Type B pancreatic cell (in vitro differentiated cells): ENCODE data around the gene RNF151. TPM values are rescaled to one million over a fixed set of nuclear protein-coding genes. Genes with fewer than 3 reads are reported as not detected.

Experiments
- total RNA-seq: library from RNA; stranded (reverse); gene quantifications from 2 replicates; pipeline ENCODE4 v1.2.1, GENCODE V29; 2021; ENCODE audit warnings: low replicate concordance

Gene RNF151
- total RNA-seq, 1 donor from 2014 or later: not detected

Other genes with a start within 250 kb of the RNF151 start
- 54.0 and 55.9 TPM in 2 replicates for gene NME3, start 195.3 kb upstream of the RNF151 start, total RNA-seq
- gene EME2, start 194.0 kb upstream of the RNF151 start, total RNA-seq: 26.9 and 35.9 TPM in 2 replicates
- gene MRPS34, start 193.7 kb upstream of the RNF151 start, total RNA-seq: 95.5 and 97.9 TPM in 2 replicates
- 51.2 and 71.3 TPM in 2 replicates for gene SPSB3, start 184.3 kb upstream of the RNF151 start, total RNA-seq
- gene NUBP2, start 183.9 kb upstream of the RNF151 start, total RNA-seq: 54.5 and 66.6 TPM in 2 replicates
- gene IGFALS, start 173.2 kb upstream of the RNF151 start, total RNA-seq: 0.17 and 0.59 TPM in 2 replicates
- gene HAGH, start 140.0 kb upstream of the RNF151 start, total RNA-seq: 32.0 and 36.7 TPM in 2 replicates
- 33.2 and 41.1 TPM in 2 replicates for gene FAHD1, start 139.7 kb upstream of the RNF151 start, total RNA-seq
- not detected in 2 replicates for gene MEIOB, start 94.7 kb upstream of the RNF151 start, total RNA-seq
- gene HS3ST6, start 48.4 kb upstream of the RNF151 start, total RNA-seq: 1.3 and 5.6 TPM in 2 replicates
- 34.8 and 37.7 TPM in 2 replicates for gene MSRB1, start 23.7 kb upstream of the RNF151 start, total RNA-seq
- not detected in 2 replicates for gene RPL3L, start 12.2 kb upstream of the RNF151 start, total RNA-seq
- gene NDUFB10, start 7.3 kb upstream of the RNF151 start, total RNA-seq: 122 and 130 TPM in 2 replicates
- 3,017 and 3,035 TPM in 2 replicates for gene RPS2, start 2.0 kb upstream of the RNF151 start, total RNA-seq
- 37.0 and 40.0 TPM in 2 replicates for gene TBL3, start 5.2 kb downstream of the RNF151 start, total RNA-seq
- 0.63 and 2.0 TPM in 2 replicates for gene NOXO1, start 14.6 kb downstream of the RNF151 start, total RNA-seq
- 25.3 and 31.6 TPM in 2 replicates for gene GFER, start 17.3 kb downstream of the RNF151 start, total RNA-seq
- 2.4 and 2.5 TPM in 2 replicates for gene SYNGR3, start 23.1 kb downstream of the RNF151 start, total RNA-seq
- gene ZNF598, start 43.0 kb downstream of the RNF151 start, total RNA-seq: 43.9 and 46.1 TPM in 2 replicates
- gene NPW, start 52.9 kb downstream of the RNF151 start, total RNA-seq: 3.9 and 4.7 TPM in 2 replicates
- 23.3 and 23.4 TPM in 2 replicates for gene NHERF2, start 60.0 kb downstream of the RNF151 start, total RNA-seq
- gene NTHL1, start 81.0 kb downstream of the RNF151 start, total RNA-seq: 18.1 and 37.6 TPM in 2 replicates
- 131 and 208 TPM in 2 replicates for gene TSC2, start 81.1 kb downstream of the RNF151 start, total RNA-seq
- 76.2 and 131 TPM in 2 replicates for gene PKD1, start 169.0 kb downstream of the RNF151 start, total RNA-seq
- gene RAB26, start 181.8 kb downstream of the RNF151 start, total RNA-seq: 7.4 and 9.9 TPM in 2 replicates
- gene TRAF7, start 188.9 kb downstream of the RNF151 start, total RNA-seq: 71.0 and 81.6 TPM in 2 replicates
- 2.7 and 6.3 TPM in 2 replicates for gene CASKIN1, start 229.7 kb downstream of the RNF151 start, total RNA-seq
- 44.9 and 56.8 TPM in 2 replicates for gene MLST8, start 238.6 kb downstream of the RNF151 start, total RNA-seq
- 8.7 and 16.6 TPM in 2 replicates for gene BRICD5, start 244.0 kb downstream of the RNF151 start, total RNA-seq
- 16.2 and 25.5 TPM in 2 replicates for gene PGP, start 248.0 kb downstream of the RNF151 start, total RNA-seq